HG03469 (cell line): ENCODE results near the gene VAV3.
"Not testable (repeated sequence)": the region's sequence is repeated elsewhere in the genome, so short reads cannot be mapped to it uniquely, and the experiment has no call there.

Experiments
- ATAC-seq: cut with Tn5 transposase; IDR thresholded peaks from one replicate; pipeline ENCODE4 v1.9.1; 2021; ENCODE audit warnings: mild to moderate bottlenecking, moderate library complexity, moderate number of reproducible peaks; ENCODE audit not compliant: unreplicated experiment

Gene VAV3, protein sequence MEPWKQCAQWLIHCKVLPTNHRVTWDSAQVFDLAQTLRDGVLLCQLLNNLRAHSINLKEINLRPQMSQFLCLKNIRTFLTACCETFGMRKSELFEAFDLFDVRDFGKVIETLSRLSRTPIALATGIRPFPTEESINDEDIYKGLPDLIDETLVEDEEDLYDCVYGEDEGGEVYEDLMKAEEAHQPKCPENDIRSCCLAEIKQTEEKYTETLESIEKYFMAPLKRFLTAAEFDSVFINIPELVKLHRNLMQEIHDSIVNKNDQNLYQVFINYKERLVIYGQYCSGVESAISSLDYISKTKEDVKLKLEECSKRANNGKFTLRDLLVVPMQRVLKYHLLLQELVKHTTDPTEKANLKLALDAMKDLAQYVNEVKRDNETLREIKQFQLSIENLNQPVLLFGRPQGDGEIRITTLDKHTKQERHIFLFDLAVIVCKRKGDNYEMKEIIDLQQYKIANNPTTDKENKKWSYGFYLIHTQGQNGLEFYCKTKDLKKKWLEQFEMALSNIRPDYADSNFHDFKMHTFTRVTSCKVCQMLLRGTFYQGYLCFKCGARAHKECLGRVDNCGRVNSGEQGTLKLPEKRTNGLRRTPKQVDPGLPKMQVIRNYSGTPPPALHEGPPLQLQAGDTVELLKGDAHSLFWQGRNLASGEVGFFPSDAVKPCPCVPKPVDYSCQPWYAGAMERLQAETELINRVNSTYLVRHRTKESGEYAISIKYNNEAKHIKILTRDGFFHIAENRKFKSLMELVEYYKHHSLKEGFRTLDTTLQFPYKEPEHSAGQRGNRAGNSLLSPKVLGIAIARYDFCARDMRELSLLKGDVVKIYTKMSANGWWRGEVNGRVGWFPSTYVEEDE

DNA sequence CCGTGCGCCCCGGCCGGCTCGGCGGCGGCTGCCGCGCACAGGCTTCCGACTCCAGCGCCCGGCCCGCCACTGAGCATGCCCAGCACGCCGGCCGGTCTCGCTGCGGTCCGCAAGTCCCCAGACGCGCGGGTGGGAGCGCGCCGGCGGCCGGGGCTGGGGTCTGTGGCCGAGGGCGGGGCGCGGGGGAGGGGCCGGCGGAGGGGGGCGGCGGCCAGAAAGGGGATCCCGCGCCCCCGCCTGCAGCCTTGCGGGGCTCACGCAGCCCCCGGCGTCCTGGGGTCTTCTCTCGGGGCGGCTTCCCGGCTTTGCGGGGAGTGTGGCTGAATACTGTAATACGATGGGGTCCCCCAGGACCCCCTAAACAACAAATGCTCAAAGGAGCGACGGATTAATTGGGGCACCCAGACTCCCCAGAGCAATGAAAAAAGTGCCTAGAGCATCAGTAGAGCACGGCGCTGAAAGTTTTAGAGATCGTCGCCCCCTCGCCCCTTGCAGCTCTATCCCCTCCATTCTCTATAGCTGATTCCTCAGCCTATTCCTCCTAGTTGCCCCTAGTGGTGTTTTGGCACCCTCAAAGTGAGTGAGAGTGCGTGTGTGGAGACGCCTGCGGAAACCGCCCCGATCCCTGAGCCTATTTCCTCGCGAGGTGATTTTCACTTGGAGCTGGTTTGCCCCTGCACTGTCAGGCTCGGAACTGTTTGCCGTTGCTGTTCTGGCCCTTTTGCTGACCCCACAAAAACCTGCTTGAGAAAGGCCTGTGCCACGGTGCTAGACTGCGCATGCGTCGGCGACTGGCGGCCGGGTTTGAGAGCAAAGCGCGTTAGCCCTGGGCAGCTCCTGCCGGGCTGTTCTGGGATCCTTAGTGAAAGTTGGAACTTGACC lies at the start of gene VAV3:
VAV3 (minus strand) TSS at position 71 of the 882 bp plus-strand sequence. CDS start 311 bp downstream, outside the sequence.
- no peak for ATAC-seq

DNA sequence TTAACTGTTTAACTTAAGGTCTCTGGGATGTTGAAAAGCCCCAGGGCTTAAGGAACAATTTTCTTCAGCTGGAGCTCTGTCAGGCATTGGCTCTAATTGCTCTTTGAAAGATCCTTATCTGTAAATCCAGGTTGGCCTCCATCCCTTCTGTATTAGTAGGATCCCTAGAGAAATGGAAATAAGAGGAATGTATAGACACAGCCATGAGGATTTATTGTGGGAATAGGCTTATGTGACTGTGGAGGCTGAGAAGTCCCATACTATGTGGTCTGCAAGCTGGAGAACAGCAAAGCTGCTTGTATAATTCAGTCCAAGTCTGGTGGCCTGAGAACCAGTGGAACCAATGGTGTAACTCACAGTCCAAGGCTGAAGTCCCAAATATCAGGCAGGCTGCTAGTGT lies 47.6 kb upstream of the VAV3 start:
- no peak for ATAC-seq

DNA sequence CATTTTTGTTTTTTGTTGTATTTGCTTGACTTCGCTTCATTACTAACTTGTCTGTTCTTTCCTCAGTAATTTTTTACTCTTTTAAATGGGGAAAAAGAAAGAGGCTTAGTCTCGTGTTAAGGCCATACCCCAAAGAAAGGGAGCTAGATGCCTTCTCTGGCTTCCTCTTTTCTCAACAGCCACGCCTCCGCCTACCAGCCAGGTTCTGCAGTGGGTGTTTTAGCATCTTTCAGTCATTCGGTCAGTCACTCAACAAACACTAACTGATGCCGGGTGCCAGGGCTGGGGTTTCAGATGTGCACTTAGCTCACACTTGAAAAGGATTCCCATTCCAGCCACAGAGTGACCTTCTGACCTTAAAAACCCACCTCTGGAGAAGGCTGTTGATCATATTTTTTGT lies 46.3 kb upstream of the VAV3 start:
- no peak for ATAC-seq

DNA sequence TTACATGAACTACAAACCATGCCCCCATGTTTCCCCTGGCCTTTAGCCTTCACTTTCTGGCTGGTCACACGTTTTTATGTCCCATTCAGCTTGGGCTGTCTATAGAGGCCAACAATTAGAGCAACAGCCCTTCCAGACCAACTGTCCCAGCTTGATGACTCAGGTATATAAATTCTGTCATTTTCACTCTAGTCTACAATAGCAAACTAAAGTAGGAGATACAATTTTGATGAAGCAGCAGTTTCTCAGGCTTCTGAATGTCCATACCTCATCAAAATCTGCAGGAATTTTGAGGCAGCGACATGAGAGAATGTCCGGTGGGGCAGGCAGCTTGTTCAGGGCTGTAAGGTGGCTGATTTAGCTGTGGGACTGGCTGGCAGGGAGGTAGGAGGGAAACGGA lies 45.6 kb upstream of the VAV3 start:
- ATAC-seq: no peak

DNA sequence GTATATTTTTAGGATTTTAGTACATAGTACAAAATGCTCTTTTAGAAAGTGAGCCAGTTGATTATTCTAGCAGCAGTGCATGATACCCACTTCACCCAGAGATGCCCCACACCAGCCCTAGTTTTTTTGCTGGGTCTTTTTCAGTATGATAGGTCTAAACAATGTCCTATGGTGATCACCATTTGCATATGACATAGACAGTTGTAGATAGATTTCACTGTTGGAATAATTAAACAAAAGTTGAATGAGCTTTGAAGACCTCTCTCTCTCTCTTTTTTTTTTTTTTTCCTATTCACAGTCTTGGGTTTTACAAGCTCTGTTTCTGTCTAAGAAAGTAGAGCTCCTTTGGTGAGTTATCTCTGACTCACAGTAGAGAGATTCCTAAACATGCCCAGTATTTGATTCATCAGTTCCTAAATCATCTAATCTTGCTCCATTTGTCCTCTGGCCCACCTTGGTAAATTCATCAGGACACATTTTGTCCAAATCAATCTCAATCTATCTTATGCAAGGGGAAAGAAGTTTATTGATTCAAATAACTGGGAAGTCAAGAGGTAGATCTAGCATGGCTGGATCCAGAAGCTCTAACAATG lies 44.7 kb upstream of the VAV3 start:
- no peak for ATAC-seq

DNA sequence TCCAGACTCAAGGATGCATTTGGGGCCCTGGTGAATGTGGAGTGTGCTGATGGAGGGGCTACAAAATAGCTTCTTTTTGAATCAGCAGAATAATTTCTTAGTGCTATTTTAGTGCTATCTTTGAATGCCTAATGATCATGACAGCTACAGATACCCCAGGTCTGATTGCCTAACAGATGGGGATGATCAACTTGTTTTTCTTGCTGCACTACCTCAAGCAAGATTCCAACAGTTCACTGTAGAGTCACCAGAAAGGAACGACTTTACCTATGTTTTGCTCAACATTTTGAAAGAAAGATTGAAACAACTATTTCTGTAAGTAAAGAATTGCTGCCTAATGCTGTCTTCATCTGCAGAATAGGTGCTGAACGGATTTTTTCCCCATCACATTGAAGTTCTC lies 42.6 kb upstream of the VAV3 start:
- no peak for ATAC-seq

DNA sequence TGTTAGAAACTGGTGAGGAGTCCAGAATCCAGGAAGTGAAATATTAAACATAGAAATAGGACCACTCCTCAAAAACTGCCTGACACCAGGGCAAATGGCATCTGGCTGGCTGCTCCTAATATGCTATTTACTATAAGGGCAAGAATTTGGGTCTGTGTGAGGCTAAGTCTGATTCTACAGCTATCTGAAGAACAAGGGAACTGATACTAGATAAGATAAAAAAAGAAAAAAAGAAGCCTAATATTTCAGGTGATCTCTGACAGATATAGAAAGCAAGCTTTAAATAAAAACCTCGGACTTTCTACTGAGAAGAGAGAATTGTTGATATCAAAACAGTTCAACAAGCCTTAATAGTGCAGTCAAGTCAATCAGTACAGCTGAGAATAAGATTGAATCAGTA lies 42.1 kb upstream of the VAV3 start:
- ATAC-seq: no peak

DNA sequence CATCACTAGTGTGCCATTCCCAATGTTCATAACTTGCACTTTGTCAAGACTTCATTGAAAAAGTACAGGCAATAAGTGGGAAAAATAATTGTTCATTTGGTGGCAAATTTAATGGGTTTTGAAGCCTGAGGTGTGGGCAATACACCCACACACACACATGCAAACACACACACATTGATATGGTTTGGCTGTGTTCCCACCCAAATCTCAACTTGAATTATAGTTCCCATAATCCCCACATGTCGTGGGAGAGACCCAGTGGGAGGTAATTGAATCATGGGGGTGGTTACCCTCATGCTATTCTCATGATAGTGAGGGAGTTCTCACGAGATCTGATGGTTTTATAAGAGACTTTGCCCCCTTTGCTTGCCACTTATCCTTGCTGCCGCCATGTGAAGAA lies 39.9 kb upstream of the VAV3 start:
- not testable (repeated sequence) for ATAC-seq

DNA sequence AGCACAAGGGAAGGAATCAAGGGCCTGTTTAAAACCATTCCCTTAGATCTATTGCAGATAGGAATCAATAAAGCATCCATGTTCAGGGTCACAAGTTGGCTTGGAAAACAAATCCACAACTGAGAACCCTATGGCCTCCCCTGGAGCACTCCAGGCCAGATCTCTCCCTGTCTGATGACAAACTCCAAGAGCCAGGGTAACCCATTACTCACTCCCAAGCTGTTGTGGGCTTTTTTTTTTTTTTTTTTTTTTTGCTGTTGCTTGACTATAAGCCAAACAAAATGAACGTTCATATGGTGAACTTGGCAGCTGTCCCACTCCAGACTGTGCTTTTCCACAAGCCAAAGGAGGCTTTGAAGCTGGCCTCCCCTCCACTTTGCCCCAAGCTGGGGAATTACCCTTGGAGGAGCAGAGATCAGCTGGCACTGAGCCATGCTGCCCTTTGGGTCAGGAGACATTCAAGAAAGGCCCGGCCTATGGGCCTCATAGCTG lies 35.7 kb upstream of the VAV3 start:
- no peak for ATAC-seq

DNA sequence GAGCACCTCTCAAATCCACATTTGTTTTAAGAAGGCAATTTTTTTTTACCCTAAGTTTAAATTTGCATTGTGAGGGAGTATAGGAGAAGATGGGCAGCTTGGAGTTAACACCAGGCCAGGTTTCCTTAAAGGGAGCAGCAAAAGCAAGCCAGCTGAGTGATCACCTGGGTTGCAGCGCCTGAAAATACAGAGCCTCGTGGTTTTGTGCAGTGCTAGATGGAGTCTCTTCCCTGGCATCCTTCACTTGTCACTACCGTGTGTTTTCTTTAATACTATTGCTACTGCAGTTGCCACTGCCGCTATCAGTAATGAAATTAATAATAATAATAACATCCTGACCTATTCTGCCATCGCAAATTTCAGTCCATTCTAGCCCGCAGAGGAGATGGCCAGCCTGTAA lies 35.2 kb upstream of the VAV3 start:
- ATAC-seq: no peak

DNA sequence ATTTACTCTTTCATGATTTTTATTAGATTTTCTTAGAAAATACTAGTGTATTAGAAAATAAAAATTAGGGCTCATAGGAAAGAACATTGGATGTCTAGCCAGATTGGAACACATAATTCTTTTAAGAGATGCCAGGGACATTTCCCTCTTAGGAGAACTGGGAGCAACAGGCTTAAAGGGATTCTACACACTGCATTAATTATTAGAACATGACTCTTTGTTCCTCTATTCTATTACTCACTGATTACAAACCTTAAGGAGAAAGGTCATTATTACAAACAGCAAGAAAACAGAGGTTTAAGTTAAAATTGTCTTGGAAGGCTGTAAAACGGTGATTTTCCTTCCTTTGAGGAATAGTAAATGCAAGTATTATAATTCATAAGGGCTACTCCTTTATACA lies 32.9 kb upstream of the VAV3 start:
- ATAC-seq: no peak

DNA sequence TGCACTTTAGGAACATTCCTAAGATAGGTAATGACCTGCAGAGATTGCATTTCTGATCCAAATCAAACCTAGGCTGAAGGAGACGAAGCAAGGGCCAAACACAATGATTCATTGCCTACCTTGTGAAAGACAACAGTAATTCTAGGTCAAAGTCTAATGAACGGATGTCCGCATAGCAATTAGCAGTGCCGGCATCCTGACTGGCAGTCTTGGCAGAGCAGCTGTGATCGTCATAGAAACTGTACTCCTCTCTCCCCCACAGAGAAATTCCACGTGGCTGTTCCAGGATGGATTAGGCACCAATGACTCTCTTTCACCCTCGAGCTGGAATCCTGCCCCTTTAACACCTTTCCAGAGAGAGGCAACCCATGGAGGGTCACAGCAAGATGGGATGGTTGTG lies 28.9 kb upstream of the VAV3 start:
- no peak for ATAC-seq

DNA sequence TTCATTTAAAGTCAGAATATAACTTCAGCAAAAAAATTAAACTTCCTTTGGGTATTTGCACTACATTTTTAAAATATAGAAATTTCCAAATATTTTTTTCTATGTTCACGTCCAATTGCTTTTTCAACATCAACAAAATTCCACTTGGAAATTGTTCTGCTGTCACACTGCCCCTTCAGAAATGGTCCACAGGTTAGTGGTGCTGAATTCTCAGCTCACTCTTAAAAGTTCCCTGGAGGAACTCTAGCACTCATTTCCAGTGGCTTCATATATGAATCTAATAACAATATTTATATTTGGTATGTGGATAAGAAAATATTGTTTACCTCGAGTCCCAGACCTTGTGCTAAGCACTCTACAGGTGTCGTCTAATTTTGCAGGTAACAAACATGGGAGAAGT lies 27.4 kb upstream of the VAV3 start:
- no peak for ATAC-seq

DNA sequence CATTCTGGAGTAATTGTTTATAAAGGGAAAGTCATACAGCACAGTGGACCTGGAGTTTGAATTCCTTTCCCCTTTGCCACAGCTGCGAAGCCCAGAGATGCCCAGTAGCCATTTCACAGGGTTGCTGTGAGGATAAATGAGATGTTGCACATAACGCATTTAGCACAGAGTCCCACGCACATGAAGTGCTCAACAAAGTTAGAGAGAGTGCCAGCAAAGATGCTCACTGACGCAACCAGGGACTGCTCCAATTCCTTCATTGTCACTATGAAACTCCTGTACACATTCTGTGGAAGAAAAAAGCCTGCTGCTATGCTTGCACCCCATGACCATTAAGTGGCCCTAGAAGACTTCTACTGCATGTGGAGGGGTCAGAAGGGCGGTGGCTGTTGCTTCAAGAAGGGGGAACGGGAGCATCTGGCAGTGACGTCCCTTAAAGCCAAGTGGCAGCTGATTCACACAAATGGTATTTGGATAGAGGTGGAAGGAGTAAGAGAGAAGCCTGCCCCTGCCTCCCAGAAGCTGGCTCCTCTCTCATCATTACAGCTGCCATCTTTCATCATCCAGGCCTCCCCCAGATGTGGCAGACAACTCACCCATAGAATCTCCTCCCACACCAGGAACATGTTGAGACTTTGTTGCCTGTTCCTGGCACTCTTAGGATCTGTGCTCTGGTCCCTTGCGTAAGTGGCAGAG lies 26.5 kb upstream of the VAV3 start:
- no peak for ATAC-seq

DNA sequence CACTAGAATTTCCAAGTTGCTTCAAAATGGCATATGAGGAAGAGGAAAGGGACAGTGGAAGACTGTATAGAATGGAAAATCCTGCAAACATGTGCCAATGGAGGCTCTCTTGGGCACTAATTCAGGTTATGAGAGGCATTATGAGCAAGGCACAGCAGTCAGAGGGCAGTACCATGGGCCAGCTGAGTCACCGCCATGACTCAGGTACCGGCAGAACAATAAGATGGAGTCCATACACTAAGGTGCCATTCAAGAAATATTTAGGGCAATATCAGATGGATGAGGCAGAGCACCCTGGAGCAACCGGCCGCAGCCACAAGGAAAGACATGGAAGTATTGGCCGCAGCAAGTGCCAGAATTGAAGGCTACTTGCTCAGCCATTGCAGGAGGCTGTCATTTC lies 25.6 kb upstream of the VAV3 start:
- ATAC-seq: no peak

DNA sequence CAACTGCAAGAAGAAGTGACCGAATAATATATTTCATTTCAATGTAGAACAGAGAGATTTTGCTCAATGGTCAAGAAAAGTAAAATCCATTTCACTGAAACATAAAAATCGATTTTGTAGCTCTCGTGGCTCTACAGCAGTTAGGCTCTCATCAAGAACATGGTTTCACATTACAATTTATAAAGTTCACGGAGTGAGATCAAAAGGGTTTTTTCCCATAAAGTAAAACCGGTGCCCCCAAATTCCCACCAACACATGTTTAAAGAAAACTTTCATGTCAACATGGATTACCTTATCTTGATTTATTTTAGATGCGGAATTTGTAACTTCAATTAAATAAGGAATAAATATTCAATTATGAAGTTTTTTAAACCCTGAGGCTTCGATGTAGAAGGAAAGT lies 16.3 kb upstream of the VAV3 start:
- ATAC-seq: no peak

DNA sequence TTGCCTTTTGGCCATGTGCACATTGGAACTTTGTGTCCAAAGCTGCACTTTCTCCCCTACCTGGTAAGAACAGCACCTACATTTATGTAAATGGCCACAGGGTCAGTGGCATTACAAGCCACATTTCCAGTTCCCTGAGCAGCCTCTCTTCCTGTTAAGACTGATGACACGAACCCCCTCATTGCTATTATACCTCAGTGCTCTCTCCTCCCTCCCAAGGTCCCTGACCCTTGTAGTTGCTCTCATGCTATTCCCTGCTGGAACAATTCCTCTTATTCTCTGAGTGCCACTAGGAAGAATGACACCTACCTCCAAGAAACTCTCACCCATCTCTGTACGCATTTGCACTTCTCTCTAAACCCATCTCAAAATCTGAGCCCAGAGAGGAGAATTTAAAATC lies 14.9 kb upstream of the VAV3 start:
- ATAC-seq: no peak

DNA sequence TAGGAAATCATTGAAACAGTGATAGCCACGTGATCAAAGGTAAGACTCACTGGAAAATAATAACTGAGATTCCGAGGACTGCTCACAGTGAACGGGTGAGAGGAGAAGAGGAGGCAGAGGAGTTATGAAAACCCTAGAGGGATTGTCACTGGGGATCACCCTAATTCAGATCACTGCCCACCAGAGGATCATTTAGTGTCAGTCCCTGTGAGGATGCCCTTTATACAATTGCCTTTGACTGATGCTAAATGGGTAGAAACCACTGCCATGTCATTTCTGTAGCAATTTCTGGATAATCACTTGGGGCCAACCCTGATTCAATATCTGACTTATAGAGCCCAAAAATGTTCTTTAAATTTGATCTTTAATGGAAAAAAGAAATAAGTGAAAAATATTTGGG lies 14.1 kb upstream of the VAV3 start:
- no peak for ATAC-seq

DNA sequence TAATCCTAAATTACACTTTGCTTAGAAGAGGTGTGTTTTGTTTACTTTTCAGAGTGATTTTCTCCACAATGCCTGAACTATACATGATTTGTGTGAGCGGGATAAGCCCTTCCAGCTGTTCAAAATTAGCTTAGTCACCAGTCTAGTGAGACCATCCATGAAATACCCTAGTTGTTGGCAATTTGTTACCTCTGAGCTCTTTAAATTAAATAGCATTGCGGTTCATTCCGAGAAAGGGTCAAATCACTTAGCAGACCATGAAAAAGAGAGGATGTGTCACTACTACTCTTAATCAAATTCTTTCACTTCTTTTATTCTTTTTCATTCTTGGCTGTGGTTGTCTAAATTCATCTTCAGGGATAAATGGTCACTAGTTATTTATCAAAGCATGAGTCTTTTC lies 11.9 kb upstream of the VAV3 start:
- no peak for ATAC-seq

DNA sequence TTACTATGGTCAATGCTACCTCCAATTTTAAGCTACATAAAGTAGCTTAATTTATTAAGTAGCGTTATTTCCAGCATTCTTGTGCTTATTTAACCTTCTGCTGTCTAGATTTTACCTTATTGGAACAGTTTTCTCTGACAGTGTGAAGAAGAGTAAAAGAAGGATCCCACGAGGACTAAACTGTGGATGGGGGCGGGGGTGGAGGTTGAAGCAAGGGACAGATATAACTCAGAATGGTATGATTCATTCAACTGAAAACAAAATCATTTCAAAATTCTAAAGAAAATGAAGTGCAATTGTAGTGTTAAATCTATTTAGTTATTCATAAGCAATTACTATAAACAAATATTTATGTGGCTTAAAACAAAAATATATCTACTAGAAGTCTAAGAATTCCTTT lies 11.5 kb upstream of the VAV3 start:
- no peak for ATAC-seq
